HEK293 (cell line): ENCODE data around the gene RAB1B.

Experiments
- CTCF ChIA-PET: fragments of 350-600 bp; formaldehyde crosslinking; extraction: SDS; loops from one replicate; lab custom pipeline; 2021; ENCODE audit warnings: antibody characterized with exemption; lab: Yijun Ruan, JAX
- POLR2A ChIA-PET: fragments of 300-600 bp; formaldehyde crosslinking; extraction: SDS; loops from one replicate; lab custom pipeline; 2020; ENCODE audit warnings: antibody characterized with exemption, inconsistent platforms; lab: Yijun Ruan, JAX
- H3K27ac ChIP-seq: fragments of 200-500 bp; sonication (Bioruptor generic); 2 replicates; pipeline ENCODE4 v1.5.1; 2014; ENCODE audit warnings: low read depth, low read length, control low read depth, inconsistent platforms; ENCODE audit errors: extremely low read depth
- H3K36me3 ChIP-seq, 2 experiments: fragments of 200-500 bp in 1 of 2; sonication (Bioruptor generic) in 1 of 2; 1 replicate in 1 of 2; 2 replicates in 1 of 2; pipeline ENCODE4 v1.5.1; 2014 to 2017; ENCODE audit warnings: inconsistent platforms in 2 of 2, low read length in 2 of 2; ENCODE audit not compliant: control insufficient read depth in 2 of 2, insufficient read depth in 1 of 2
- H3K4me1 ChIP-seq: fragments of 200-500 bp; sonication (Bioruptor generic); 2 replicates; pipeline ENCODE4 v1.5.1; 2014; ENCODE audit warnings: mild to moderate bottlenecking, low read length, inconsistent platforms; ENCODE audit not compliant: control insufficient read depth, insufficient read depth
- H3K4me3 ChIP-seq: 2 replicates; pipeline ENCODE4 v1.5.1; 2011; ENCODE audit warnings: low read depth, mild to moderate bottlenecking, control low read depth, low read length, moderate library complexity
- H3K9me3 ChIP-seq: fragments of 200-500 bp; sonication (Bioruptor generic); 2 replicates; pipeline ENCODE4 v1.5.1; 2014; ENCODE audit warnings: low read depth, low read length, inconsistent platforms; ENCODE audit not compliant: control insufficient read depth, insufficient read depth
- EGR2 ChIP-seq: fragments of 450-650 bp; formaldehyde crosslinking; IDR thresholded peaks from 2 replicates; pipeline ENCODE4 v1.5.1; 2016; ENCODE audit warnings: low read depth, missing biosample characterization, missing genetic modification characterization
- GLIS1 ChIP-seq: fragments of 450-650 bp; formaldehyde crosslinking; IDR thresholded peaks from 2 replicates; pipeline ENCODE4 v1.5.1; 2016; ENCODE audit warnings: missing biosample characterization, missing genetic modification characterization
- GLIS2 ChIP-seq: fragments of 450-650 bp; formaldehyde crosslinking; IDR thresholded peaks from 2 replicates; pipeline ENCODE4 v1.5.1; 2016; ENCODE audit warnings: missing biosample characterization, missing genetic modification characterization
- HOXD13 ChIP-seq: sonication (generic); formaldehyde crosslinking; IDR thresholded peaks from 2 replicates; pipeline ENCODE4 v1.8.0; 2022; ENCODE audit warnings: missing genetic modification reagents, borderline replicate concordance
- KLF9 ChIP-seq: fragments of 450-650 bp; formaldehyde crosslinking; IDR thresholded peaks from 2 replicates; pipeline ENCODE4 v1.5.1; 2016; ENCODE audit warnings: missing biosample characterization, missing genetic modification characterization, low read depth
- SP2 ChIP-seq: fragments of 450-650 bp; formaldehyde crosslinking; IDR thresholded peaks from 2 replicates; pipeline ENCODE4 v1.5.1; 2016; ENCODE audit warnings: missing biosample characterization, missing genetic modification characterization
- YY2 ChIP-seq: fragments of 450-650 bp; formaldehyde crosslinking; IDR thresholded peaks from 2 replicates; pipeline ENCODE4 v1.5.1; 2016; ENCODE audit warnings: missing biosample characterization, missing genetic modification characterization
- ZFHX2 ChIP-seq: fragments of 450-650 bp; formaldehyde crosslinking; conservative IDR thresholded peaks from 2 replicates; pipeline ENCODE4 v1.5.1; 2016; ENCODE audit warnings: missing biosample characterization, missing genetic modification characterization
- ZNF138 ChIP-seq: fragments of 450-650 bp; formaldehyde crosslinking; IDR thresholded peaks from 2 replicates; pipeline ENCODE4 v1.5.1; 2016; ENCODE audit warnings: missing biosample characterization, missing genetic modification characterization, borderline replicate concordance
- ZNF174 ChIP-seq: fragments of 450-650 bp; formaldehyde crosslinking; IDR thresholded peaks from 2 replicates; pipeline ENCODE4 v1.5.0; 2017; ENCODE audit warnings: missing biosample characterization, mild to moderate bottlenecking, missing genetic modification characterization
- ZNF214 ChIP-seq: fragments of 450-650 bp; formaldehyde crosslinking; IDR thresholded peaks from 2 replicates; pipeline ENCODE4 v1.5.1; 2017; ENCODE audit warnings: missing biosample characterization, mild to moderate bottlenecking, missing genetic modification characterization, borderline replicate concordance
- ZNF223 ChIP-seq: fragments of 450-650 bp; formaldehyde crosslinking; IDR thresholded peaks from 2 replicates; pipeline ENCODE4 v1.5.1; 2016; ENCODE audit warnings: missing biosample characterization, missing genetic modification characterization
- ZNF335 ChIP-seq: fragments of 450-650 bp; formaldehyde crosslinking; conservative IDR thresholded peaks from 2 replicates; pipeline ENCODE4 v1.5.1; 2016; ENCODE audit warnings: missing biosample characterization, missing genetic modification characterization
- ZNF354C ChIP-seq: fragments of 450-650 bp; formaldehyde crosslinking; IDR thresholded peaks from 2 replicates; pipeline ENCODE4 v1.5.1; 2016; ENCODE audit warnings: missing biosample characterization, missing genetic modification characterization, low read depth, borderline replicate concordance
- ZNF426 ChIP-seq: fragments of 450-650 bp; formaldehyde crosslinking; IDR thresholded peaks from 2 replicates; pipeline ENCODE4 v1.5.1; 2017; ENCODE audit warnings: missing biosample characterization, missing genetic modification characterization, mild to moderate bottlenecking, inconsistent platforms, moderate library complexity
- ZNF501 ChIP-seq: fragments of 450-650 bp; formaldehyde crosslinking; IDR thresholded peaks from 2 replicates; pipeline ENCODE4 v1.5.1; 2016; ENCODE audit warnings: missing biosample characterization, missing genetic modification characterization
- ZNF600 ChIP-seq: fragments of 450-650 bp; formaldehyde crosslinking; IDR thresholded peaks from 2 replicates; pipeline ENCODE4 v1.5.1; 2016; ENCODE audit warnings: missing biosample characterization, missing genetic modification characterization
- ZNF610 ChIP-seq: fragments of 450-650 bp; formaldehyde crosslinking; IDR thresholded peaks from 2 replicates; pipeline ENCODE4 v1.5.1; 2016; ENCODE audit warnings: missing biosample characterization, missing genetic modification characterization, borderline replicate concordance
- ZNF777 ChIP-seq: fragments of 450-650 bp; formaldehyde crosslinking; IDR thresholded peaks from 2 replicates; pipeline ENCODE4 v1.5.1; 2017; ENCODE audit warnings: missing biosample characterization, missing genetic modification characterization, borderline replicate concordance
- ZSCAN23 ChIP-seq: fragments of 450-650 bp; formaldehyde crosslinking; IDR thresholded peaks from 2 replicates; pipeline ENCODE4 v1.5.1; 2016; ENCODE audit warnings: missing biosample characterization, missing genetic modification characterization
- TF ChIP-seq, protein P1 (sequence below): fragments of 450-650 bp; formaldehyde crosslinking; IDR thresholded peaks from 2 replicates; pipeline ENCODE4 v1.5.1; 2016; ENCODE audit warnings: missing biosample characterization, missing genetic modification characterization
- TF ChIP-seq, protein P2 (sequence below): fragments of 450-650 bp; formaldehyde crosslinking; IDR thresholded peaks from 2 replicates; pipeline ENCODE4 v1.5.1; 2016; ENCODE audit warnings: missing biosample characterization, missing genetic modification characterization
- TF ChIP-seq, protein P3 (sequence below): fragments of 450-650 bp; formaldehyde crosslinking; IDR thresholded peaks from 2 replicates; pipeline ENCODE4 v1.5.1; 2017; ENCODE audit warnings: missing biosample characterization, missing genetic modification characterization
- TF ChIP-seq, protein P4 (sequence below): fragments of 450-650 bp; formaldehyde crosslinking; IDR thresholded peaks from 2 replicates; pipeline ENCODE4 v1.5.1; 2016; ENCODE audit warnings: missing biosample characterization, missing genetic modification characterization

Gene RAB1B

DNA sequence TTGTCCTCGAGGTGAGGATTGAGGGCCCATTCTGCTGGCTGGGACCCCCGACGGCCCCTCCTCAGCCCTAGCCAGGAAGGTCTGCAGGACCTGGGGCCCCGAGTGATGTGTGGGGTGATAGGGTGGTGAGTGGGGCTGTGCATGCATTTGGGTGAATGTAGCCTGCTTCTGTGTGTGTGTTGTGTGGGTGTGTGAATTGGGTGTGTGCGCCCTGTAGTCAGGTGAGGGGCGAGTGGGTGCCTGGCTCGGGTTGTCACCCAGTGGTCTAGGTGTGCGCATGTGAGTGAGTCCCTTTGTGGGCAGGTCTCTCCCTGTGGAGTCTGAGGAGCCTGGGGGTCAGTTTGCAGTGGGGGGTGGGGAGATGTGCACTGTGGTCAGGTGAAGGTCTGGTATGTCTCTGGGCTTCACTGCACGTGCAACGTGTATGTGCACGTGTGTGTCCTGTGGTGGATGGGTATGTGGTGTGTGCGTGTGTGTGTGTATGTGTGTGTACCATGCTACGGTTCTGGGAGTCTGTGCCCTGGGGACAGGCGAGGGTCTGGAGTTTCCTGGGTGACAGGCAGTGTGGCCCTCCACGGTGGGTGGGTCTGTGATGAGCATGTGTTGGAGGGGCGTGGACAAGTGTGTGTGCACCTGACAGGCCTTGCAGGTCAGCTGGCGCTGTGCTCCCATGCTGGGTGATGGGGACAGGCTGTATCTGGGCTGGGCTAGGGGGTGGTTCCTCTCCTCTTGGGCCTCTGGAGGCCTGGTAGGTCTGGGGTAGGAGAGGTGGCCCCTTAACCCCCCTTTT, 24.3 kb downstream of the RAB1B start:
- POLR2A ChIA-PET, result no interaction called here
- Histone ChIP-seq H3K9me3 (no peaks in the 10 kb centered on the region), H3K4me3 (no peak overlapping the region), H3K4me1 (no peaks in the 10 kb centered on the region), H3K27ac (no peak overlapping the region), H3K36me3 (no peaks in the 10 kb centered on the region)
- CTCF ChIA-PET, result interaction anchor here (0.5 kb wide), 1 partner anchor 19 kb away, joined by 4 read pairs; no protein-coding TSS in a partner anchor
- TF ChIP-seq ZNF354C (tag by site-specific recombination) (no peak), ZNF335 (tag by site-specific recombination) (peak; percentile 30; the same call in 1 of the 2 replicates), ZFHX2 (tag by site-specific recombination) (peak; percentile 88), ZNF214 (tag by site-specific recombination) (no peak), HOXD13 (CRISPR knock-in tag) (no peak), ZNF777 (tag by site-specific recombination) (no peak), GLIS1 (tag by site-specific recombination) (peak; percentile 19; the same call in 1 of the 2 replicates), ZNF501 (tag by site-specific recombination) (no peak), ZNF600 (tag by site-specific recombination) (0 out of 2 replicates have a peak, but pooled peaks have one; percentile 28), ZNF138 (tag by site-specific recombination) (no peak), EGR2 (tag by site-specific recombination) (peak; percentile 88), ZNF610 (tag by site-specific recombination) (no peak), ZNF223 (tag by site-specific recombination) (no peak), SP2 (tag by site-specific recombination) (peak; percentile 21; the same call in 1 of the 2 replicates), GLIS2 (tag by site-specific recombination) (peak; percentile 36; the same call in 1 of the 2 replicates), ZNF426 (tag by site-specific recombination) (no peak), KLF9 (tag by site-specific recombination) (peak; percentile 31; the same call in 1 of the 2 replicates)
- TF ChIP-seq, protein P1, sequence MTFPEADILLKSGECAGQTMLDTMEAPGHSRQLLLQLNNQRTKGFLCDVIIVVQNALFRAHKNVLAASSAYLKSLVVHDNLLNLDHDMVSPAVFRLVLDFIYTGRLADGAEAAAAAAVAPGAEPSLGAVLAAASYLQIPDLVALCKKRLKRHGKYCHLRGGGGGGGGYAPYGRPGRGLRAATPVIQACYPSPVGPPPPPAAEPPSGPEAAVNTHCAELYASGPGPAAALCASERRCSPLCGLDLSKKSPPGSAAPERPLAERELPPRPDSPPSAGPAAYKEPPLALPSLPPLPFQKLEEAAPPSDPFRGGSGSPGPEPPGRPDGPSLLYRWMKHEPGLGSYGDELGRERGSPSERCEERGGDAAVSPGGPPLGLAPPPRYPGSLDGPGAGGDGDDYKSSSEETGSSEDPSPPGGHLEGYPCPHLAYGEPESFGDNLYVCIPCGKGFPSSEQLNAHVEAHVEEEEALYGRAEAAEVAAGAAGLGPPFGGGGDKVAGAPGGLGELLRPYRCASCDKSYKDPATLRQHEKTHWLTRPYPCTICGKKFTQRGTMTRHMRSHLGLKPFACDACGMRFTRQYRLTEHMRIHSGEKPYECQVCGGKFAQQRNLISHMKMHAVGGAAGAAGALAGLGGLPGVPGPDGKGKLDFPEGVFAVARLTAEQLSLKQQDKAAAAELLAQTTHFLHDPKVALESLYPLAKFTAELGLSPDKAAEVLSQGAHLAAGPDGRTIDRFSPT, result 0 out of 2 replicates have a peak, but pooled peaks have one; percentile 9
- TF ChIP-seq, protein P2, sequence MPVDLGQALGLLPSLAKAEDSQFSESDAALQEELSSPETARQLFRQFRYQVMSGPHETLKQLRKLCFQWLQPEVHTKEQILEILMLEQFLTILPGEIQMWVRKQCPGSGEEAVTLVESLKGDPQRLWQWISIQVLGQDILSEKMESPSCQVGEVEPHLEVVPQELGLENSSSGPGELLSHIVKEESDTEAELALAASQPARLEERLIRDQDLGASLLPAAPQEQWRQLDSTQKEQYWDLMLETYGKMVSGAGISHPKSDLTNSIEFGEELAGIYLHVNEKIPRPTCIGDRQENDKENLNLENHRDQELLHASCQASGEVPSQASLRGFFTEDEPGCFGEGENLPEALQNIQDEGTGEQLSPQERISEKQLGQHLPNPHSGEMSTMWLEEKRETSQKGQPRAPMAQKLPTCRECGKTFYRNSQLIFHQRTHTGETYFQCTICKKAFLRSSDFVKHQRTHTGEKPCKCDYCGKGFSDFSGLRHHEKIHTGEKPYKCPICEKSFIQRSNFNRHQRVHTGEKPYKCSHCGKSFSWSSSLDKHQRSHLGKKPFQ (tag by site-specific recombination), result peak; percentile 91
- TF ChIP-seq, protein P3, sequence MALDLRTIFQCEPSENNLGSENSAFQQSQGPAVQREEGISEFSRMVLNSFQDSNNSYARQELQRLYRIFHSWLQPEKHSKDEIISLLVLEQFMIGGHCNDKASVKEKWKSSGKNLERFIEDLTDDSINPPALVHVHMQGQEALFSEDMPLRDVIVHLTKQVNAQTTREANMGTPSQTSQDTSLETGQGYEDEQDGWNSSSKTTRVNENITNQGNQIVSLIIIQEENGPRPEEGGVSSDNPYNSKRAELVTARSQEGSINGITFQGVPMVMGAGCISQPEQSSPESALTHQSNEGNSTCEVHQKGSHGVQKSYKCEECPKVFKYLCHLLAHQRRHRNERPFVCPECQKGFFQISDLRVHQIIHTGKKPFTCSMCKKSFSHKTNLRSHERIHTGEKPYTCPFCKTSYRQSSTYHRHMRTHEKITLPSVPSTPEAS (tag by site-specific recombination), result peak; percentile 79

DNA sequence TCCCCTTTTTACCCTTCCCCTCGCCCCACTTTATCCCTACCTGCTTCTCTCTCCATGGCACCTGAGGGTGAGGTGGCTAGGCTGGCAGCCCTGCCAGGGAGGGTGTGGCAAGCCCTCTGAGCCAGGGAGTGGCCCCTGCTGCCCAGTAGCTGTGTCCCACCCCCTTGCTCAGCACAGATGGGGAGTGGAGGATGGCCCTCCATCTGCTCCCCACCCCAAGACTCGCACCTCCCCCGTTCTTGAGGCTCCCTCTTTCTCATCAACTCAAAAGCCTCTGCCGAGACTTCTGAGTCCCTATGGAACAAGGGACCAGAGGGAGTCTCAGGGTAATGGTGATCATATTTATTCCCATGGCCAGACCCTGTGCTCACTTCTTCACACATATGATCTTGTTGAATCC, 24.9 kb downstream of the RAB1B start:
- Histone ChIP-seq H3K9me3 (no peaks in the 10 kb centered on the region), H3K4me3 (no peak overlapping the region), H3K36me3 (no peaks in the 10 kb centered on the region), H3K27ac (no peak overlapping the region), H3K4me1 (no peaks in the 10 kb centered on the region)
- POLR2A ChIA-PET, result no interaction called here
- TF ChIP-seq, protein P4, sequence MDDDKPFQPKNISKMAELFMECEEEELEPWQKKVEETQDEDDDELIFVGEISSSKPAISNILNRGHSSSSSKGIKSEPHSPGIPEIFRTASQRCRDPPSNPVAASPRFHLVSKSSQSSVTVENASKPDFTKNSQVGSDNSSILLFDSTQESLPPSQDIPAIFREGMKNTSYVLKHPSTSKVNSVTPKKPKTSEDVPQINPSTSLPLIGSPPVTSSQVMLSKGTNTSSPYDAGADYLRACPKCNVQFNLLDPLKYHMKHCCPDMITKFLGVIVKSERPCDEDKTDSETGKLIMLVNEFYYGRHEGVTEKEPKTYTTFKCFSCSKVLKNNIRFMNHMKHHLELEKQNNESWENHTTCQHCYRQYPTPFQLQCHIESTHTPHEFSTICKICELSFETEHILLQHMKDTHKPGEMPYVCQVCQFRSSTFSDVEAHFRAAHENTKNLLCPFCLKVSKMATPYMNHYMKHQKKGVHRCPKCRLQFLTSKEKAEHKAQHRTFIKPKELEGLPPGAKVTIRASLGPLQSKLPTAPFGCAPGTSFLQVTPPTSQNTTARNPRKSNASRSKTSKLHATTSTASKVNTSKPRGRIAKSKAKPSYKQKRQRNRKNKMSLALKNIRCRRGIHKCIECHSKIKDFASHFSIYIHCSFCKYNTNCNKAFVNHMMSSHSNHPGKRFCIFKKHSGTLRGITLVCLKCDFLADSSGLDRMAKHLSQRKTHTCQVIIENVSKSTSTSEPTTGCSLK (tag by site-specific recombination), result no peak
- TF ChIP-seq ZSCAN23 (tag by site-specific recombination) (no peak), ZNF174 (tag by site-specific recombination) (no peak), YY2 (tag by site-specific recombination) (no peak)
- CTCF ChIA-PET, result no interaction called here
